ENCODE measurements around the gene THRA.

Gene THRA

GRCh38 chr17:40067710-40068109 is 4.9 kb downstream of the THRA start:
- DNase-seq = no peak

GRCh38 chr17:40068129-40068581 is 5.4 kb downstream of the THRA start:
- DNase-seq = no peak

- DNase-seq = no peak
Observed at GRCh38 chr17:40068584-40068916, 5.8 kb downstream of the THRA start.

GRCh38 chr17:40068917-40069750 is 6.4 kb downstream of the THRA start:
- DNase-seq = peak; percentile 72

GRCh38 chr17:40069751-40070708 is 7.3 kb downstream of the THRA start:
- peak; percentile 75 for DNase-seq

- no peak for DNase-seq
Observed at GRCh38 chr17:40070709-40071312, 8.0 kb downstream of the THRA start.

GRCh38 chr17:40071313-40072039 is 8.7 kb downstream of the THRA start:
- peak; percentile 54 for DNase-seq

GRCh38 chr17:40072040-40072734 is 9.4 kb downstream of the THRA start:
- DNase-seq = peak; percentile 89

GRCh38 chr17:40072735-40073346 is 10.1 kb downstream of the THRA start:
- DNase-seq = no peak

GRCh38 chr17:40073454-40074174 is 10.8 kb downstream of the THRA start:
- DNase-seq = no peak

GRCh38 chr17:40074175-40074512 is 11.4 kb downstream of the THRA start:
- DNase-seq = no peak

GRCh38 chr17:40074871-40075200 is 12.1 kb downstream of the THRA start:
- DNase-seq = peak; percentile 95

- DNase-seq = peak; percentile 95
Observed at GRCh38 chr17:40075201-40075941, 12.6 kb downstream of the THRA start.

- no peak for DNase-seq
Observed at GRCh38 chr17:40075942-40076498, 13.3 kb downstream of the THRA start.

GRCh38 chr17:40076591-40076990 is 13.8 kb downstream of the THRA start:
- no peak for DNase-seq

- no peak for DNase-seq
Observed at GRCh38 chr17:40079545-40079944, 16.8 kb downstream of the THRA start.

- DNase-seq = no peak
Observed at GRCh38 chr17:40084477-40084876, 21.7 kb downstream of the THRA start.

- no peak for DNase-seq
Observed at GRCh38 chr17:40086150-40087044, 23.6 kb downstream of the THRA start.
